Epithelial cell of proximal tubule (primary cell): Measurements from ENCODE around the gene SRP14. TPM values are rescaled to one million over a fixed set of nuclear protein-coding genes. Genes with fewer than 3 reads are reported as not detected.

Experiments used
- DNase-seq: peaks from one replicate; pipeline ENCODE4 v3.0.0-alpha.2; 2011; ENCODE audit warnings: low read depth
- H3K4me3 ChIP-seq: 2 replicates; pipeline ENCODE4 v1.5.1; 2011; ENCODE audit warnings: low read depth, mild to moderate bottlenecking, low read length
- total RNA-seq: library from RNA; depleted of rRNA; stranded (reverse); fragments of >200 nt; gene quantifications from 2 replicates; pipeline ENCODE4 v1.2.3, GENCODE V29; 2015
- TF ChIP-seq, protein P1 (sequence below): conservative IDR thresholded peaks from 2 replicates; pipeline ENCODE4 v1.5.1; 2012; ENCODE audit warnings: low read depth, mild to moderate bottlenecking, low read length

Gene SRP14
- total RNA-seq, 1 donor from 2014 or later = 402 TPM

DNA sequence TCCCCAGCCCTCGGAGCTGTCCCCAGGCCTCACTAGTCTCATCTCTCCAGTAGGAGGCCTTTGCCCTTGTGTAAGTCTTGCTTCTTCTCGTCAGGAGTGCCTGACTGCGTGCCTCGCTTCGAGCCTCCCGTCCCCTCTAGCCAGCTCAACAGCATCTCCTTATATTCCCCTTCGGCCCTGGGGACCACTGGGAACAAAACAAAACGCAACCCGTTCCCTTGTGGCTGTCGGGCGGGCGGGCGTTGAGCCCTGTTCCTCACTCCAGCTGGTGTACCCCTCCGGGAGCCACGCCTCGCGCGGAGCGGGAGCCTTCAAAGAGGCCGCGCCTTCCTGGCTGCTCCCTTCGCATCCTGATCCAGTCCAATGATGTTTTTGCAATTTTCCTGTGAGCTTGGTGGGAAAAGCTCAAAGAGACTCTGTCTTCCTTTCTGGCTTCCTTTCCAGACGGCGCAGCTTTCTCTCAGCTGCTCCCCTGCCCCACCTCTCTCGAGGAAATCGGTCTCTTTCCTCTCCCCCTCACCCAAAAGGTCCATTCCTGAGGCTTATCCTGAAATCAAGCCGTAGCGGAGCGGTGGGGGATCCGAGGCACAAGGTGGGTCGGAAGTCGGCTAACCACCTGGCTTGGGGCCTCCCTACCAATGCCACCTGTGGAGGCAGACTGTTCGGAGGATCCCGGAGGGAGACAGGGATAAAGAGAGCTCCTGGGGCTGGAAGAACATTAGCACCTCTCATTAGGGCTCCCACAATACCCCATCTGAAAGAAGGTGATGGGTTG lies 33.4 kb upstream of the SRP14 start:
- no peak for DNase-seq
- TF ChIP-seq, protein P1, sequence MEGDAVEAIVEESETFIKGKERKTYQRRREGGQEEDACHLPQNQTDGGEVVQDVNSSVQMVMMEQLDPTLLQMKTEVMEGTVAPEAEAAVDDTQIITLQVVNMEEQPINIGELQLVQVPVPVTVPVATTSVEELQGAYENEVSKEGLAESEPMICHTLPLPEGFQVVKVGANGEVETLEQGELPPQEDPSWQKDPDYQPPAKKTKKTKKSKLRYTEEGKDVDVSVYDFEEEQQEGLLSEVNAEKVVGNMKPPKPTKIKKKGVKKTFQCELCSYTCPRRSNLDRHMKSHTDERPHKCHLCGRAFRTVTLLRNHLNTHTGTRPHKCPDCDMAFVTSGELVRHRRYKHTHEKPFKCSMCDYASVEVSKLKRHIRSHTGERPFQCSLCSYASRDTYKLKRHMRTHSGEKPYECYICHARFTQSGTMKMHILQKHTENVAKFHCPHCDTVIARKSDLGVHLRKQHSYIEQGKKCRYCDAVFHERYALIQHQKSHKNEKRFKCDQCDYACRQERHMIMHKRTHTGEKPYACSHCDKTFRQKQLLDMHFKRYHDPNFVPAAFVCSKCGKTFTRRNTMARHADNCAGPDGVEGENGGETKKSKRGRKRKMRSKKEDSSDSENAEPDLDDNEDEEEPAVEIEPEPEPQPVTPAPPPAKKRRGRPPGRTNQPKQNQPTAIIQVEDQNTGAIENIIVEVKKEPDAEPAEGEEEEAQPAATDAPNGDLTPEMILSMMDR = no peak
- H3K4me3 ChIP-seq = no peak overlapping the region

DNA sequence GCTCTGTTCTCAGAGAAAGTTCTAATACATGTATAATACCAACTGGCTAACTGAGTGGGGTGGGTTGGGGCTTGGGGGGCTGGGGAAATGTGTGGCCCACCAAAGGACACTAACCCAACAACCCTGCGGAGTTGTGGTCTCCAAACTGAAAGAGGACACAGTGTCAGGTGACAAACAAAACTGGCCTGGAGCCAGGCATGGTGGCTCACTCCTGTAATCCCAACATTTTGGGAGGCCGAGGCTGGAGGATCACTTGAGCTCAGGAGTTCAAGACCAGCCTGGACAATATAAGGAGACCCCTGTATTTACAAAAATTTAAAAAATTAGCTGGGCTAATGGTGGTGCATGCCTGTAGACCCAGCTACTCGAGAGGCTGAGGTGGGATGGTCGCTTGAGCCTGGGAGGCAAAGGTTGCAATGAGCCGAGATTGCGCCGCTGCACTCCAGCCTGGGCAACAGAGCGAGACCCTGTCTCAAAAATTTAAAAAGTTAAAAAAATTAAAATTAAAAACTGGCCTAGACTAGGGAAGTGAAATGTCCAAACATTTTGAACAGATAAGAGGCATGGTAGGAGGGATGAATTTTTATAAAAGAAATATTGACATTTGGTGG lies 31.7 kb upstream of the SRP14 start:
- TF ChIP-seq, protein P1 = no peak
- no peak overlapping the region for H3K4me3 ChIP-seq
- no peak for DNase-seq

DNA sequence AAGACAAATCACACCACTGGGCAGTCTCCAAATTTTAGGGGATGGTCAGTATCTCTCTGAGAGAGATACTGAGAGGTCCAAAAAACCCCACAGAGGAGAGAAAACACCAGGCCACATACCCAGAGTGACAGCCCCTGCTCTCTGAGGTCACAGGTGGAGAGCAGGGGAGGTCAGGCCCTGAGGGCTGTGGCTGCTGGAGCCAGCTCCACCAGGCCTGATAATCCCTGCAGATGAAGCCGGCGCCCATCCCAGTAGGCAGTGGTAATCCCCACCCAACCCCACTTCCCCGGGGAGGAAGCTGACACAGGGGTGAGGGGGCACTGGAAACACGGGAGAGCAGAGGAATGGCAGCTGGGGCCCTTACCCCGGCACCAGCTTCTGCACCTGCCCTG lies 31.2 kb upstream of the SRP14 start:
- TF ChIP-seq, protein P1 = no peak
- DNase-seq = no peak

DNA sequence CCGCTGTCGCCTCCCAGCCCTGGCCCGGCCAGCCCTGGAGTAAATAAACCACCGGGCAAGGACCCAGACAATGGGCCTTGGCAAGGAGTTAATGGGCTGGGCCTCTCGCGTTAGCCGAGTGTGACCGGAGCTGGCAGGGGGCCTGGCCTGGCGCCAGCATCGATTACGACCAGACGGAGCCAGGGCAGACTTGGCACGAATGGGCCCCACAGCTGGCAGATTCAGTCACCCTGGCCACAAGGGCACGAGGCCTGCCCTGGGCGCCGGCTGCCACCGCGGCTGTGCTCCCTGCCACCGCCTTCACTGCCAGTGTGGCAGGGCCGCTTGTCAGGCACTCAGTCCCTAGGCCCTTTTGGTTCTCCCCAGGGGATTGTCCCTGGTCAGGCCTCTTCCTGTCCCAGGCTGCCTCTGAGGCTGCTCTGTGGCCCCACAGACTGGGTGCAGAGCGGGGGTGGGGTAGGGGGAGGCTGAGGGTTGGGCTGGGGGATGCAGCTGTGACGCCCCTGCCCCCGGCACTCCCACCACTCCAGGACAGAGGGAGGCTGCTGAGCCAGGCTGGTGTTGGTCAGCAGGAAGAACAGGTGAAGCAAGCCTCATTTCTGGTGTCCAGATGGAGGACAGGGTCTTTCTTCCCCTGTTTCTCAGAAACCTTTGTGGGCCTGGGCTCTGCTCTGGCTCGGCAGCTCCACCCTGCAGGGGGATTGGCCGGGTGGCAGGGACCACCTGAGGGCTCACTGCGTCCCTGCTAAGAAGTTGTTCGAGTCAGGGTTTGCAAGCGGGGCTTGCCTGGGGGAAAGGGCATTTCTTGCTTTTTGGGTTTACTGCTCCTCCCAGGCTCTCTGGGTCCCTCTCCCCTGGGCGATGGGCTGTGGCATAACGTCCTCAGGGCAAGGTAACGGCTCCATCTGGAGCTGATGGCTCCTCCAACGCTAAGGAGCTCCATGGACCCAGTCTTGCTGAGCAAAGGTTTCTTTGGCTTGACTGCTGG lies 30.5 kb upstream of the SRP14 start:
- no peak overlapping the region for H3K4me3 ChIP-seq
- no peak for DNase-seq
- TF ChIP-seq, protein P1 = no peak

More for the DNA sequence above, 31.2 kb upstream of the SRP14 start:
- H3K4me3 ChIP-seq = no peak overlapping the region

DNA sequence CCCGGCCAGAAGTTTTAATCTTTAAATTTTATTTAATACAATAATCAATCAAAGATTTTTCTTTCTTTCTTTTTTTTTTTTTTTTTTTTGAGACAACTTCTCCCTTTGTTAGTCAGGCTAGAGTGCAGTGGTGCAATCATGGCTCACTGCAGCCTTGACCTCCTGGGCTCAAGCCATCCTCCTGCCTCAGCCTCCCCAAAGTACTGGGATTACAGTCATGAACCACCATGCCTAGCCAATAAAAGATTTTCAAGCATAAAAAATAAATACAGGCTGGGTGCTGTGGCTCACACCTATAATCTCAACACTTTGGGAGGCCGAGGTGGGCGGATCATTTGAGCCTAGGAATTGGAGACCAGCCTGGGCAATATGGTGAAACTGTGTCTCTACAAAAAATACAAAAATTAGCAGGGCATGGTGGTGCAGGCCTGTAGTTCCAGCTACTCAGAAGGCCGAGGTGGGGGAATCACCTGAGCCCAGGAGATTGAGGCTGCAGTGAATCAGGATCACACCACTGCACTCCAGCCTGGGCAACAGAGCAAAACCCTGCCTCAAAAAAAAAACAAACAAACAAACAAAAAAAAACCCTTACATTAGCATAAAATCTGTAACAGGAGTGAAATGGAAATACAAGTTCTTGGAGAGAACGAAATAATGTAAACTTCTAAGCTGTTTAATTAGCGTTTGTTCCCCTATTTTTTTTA lies 29.1 kb upstream of the SRP14 start:
- no peak for DNase-seq
- TF ChIP-seq, protein P1 = no peak
- H3K4me3 ChIP-seq = no peak overlapping the region

DNA sequence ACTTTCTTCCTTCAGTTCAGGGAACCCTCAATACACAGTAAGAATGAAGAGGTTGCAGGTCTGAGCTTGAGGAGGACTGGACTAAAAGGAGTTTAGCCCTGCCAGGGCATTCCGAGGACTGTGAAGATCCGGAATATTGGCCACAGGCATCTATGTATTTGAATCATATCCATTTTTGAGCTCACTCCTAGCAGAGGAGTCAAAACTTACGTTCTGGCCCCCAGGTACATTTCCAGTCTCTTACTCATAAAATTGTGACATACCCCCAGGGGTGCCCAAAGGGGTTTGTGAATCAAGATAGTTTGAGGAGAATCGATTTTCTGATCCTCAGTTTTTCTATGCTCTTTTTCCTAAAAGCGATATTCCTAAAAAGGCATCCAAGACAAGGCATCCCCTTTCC lies 27.6 kb upstream of the SRP14 start:
- TF ChIP-seq, protein P1 = no peak
- DNase-seq = no peak
- no peak overlapping the region for H3K4me3 ChIP-seq
